Fibroblast of upper back skin (primary cell): ENCODE results near the gene PSMA4.
"Not testable (repeated sequence)": the region's sequence is repeated elsewhere in the genome, so short reads cannot be mapped to it uniquely, and the experiment has no call there.

Experiments used
- DNase-seq: peaks from one replicate; pipeline ENCODE4 v3.0.0-alpha.2; 2013

The PSMA4 gene

DNA sequence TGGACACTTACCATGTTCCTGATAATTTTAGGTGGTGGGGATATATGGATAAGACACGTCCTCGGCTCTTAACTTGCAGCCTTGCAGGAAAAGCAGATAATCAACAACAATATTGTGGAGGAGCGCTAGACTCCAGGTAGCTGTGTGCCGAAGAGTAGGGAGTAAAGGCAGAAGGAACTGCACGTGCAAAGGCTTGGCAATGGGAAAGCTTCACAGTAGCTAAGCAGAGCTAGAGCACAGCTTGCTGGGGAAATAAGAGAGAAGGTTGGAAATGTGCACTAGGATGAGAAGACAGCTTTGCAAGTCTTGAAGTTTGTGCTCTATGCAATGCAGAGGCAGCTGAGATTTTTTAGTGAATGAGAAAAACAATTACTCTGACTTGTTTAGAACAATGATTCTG lies 12.4 kb downstream of the PSMA4 start:
- DNase-seq: no peak

DNA sequence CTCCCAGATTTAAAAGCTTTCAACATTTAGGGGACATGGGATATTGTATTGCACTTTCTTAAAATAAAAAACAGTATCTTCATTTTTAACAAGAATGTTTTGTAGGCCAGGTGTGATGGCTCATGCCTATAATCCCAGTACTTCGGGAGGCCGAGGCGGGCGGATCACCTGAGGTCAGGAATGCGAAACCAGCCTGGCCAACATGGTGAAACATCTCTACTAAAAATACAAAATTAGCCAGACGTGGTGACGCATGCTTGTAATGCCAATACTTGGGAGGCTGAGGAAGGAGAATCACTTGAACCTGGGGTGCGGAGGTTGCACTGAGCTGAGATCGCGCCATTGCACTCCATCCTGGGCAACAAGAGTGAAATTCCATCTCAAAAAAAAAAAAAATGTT lies 20.0 kb downstream of the PSMA4 start:
- not testable (repeated sequence) for DNase-seq

DNA sequence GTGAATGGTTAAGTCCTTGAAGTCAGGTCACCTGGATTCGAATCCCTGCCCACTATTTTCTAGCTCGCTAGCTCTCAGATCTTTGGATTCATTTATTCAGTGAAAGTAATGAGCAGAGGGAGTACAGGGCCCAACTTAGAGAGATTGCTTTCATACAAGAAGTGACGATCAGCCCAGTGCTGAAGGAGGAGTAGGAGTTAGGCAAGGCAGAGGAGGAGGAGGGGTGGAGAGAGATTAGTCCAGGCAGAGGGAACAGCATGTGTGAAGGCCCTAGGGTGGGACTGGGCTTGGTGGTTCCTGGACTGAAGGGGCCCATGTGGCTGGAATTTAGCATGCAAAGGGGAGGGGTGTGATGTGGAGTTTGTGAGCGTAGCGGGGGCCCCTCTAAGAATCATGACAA lies 21.2 kb downstream of the PSMA4 start:
- DNase-seq: no peak

DNA sequence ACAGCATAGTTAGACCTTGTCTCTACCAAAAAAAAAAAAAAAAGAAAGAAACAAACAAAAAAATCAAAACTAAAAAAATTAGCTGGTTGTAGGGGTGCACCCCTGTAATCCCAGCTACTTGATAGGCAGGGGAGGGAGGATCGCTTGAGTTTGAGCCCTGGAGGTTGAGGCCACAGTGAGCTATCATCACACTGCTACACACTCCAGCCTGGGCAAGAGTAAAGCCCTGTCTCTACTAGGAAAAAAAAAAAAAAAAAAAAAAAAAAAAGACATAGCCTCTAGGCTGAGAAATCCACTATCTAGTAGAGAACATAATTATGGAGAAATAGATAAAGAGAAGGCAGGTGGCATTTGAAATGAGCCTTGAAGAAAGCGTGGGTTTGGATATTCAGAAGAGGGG lies 22.8 kb downstream of the PSMA4 start:
- DNase-seq: no peak

- no peak for DNase-seq
Measured at GRCh38 chr15:78564743-78565096, 24.5 kb downstream of the PSMA4 start.

- peak; percentile 80 for DNase-seq
Measured at GRCh38 chr15:78565097-78565950, 25.1 kb downstream of the PSMA4 start, which contains the start of gene CHRNA5. Gene CHRNA5 (plus strand): TSS chr15:78565520. CDS start chr15:78565720, 200 bp downstream.

- DNase-seq: peak; percentile 20
Measured at GRCh38 chr15:78565951-78566774, 25.9 kb downstream of the PSMA4 start.

- DNase-seq: no peak
Measured at GRCh38 chr15:78567531-78567930, 27.3 kb downstream of the PSMA4 start.

- DNase-seq: no peak
Measured at GRCh38 chr15:78570710-78571109, 30.5 kb downstream of the PSMA4 start.

GRCh38 chr15:78571382-78571781 lies 31.1 kb downstream of the PSMA4 start:
- no peak for DNase-seq

GRCh38 chr15:78573416-78573815 lies 33.2 kb downstream of the PSMA4 start:
- no peak for DNase-seq

DNA sequence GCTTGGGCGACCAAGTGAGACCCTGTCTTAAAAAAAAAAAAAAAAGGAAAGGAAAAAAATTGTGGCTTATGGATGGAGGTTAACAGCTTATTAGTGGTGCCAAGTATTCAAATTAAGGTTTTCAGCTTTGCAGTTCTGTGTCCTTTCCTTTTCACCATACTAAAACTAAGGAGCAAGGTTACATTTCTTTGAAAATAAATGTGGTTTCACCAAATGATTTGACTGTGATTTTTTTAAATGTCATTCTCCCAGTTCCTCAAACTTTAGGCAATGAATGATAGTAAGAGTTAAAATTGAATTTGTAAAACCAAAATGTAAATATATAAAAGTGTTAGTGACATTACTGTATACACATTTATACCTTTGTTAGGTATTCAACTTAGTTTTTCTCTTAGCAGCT lies 34.7 kb downstream of the PSMA4 start:
- no peak for DNase-seq

- no peak for DNase-seq
Measured at GRCh38 chr15:78597583-78597982, 57.3 kb downstream of the PSMA4 start.

DNA sequence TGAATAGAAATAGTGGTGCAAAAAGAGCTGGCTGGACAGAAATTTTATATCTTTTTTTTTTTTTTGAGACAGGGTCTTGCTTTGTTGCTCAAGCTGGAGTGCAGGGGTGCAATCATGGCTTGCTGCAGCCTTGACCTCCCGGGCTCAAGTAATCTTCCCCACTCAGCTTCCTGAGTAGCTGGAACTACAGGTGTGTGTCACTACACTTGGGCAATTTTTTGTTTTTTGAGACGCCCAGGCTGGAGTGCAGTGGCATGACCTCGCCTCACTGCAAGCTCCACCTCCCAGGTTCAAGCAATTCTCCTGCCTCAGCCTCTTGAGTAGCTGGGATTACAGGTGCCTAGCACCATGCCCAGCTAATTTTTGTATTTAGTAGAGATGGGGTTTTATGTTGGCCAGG lies 58.1 kb downstream of the PSMA4 start:
- no peak for DNase-seq

DNA sequence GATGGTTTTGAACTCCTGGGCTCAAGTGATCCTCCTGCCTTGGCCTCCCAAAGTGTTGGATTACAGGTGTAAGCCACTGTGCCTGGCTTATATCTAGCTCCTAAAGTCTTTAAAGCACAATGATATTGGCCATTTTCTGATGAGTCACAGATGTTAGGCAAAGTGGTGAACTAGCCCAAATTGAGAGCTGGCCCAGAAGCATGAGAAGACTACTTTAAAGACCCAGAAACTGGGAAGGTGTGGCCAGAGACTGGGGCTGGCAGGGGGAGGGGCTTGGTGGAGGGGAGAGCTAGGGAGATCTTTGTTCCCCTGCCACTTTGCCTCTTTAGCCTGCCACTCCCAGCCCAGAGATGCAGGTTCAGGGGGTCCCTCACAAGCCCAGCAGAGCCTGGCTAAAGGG lies 58.9 kb downstream of the PSMA4 start:
- DNase-seq: no peak
